ENCODE results near the gene MTMR2. TPM values are rescaled to one million over a fixed set of nuclear protein-coding genes. Genes with fewer than 3 reads are reported as not detected.

The MTMR2 gene
- polyA plus RNA-seq, 1 experiment: 43.3 TPM

GRCh38 chr11:95920460-95921105, 3.3 kb downstream of the MTMR2 start:
- DNase-seq (ENCODE audit: low read depth, low spot score): no peak
- no peak for TF ChIP-seq CTCF (IDR thresholded peaks at IDR 0.05; ENCODE audit: low read depth, low read length)
- H3K9me3 ChIP-seq (ENCODE audit: control insufficient read depth, insufficient read depth, low read length): no peaks in the 10 kb centered on the region; the same call in 1 of the 2 replicates
- ChIA-PET CTCF (interaction anchor here (1.1 to 1.7 kb wide), 2 partner anchors 84 to 473 kb away, joined by 4 to 8 read pairs; no protein-coding TSS in a partner anchor), POLR2A (no interaction called here)
- no peak overlapping the region for H3K27ac ChIP-seq (ENCODE audit: low read depth, low read length)
- no peaks in the 10 kb centered on the region for H3K27me3 ChIP-seq (ENCODE audit: control insufficient read depth, insufficient read depth, low read length)
- no peak overlapping the region for H3K4me3 ChIP-seq (ENCODE audit: low read depth, low read length)

GRCh38 chr11:95919514-95919913, 4.4 kb downstream of the MTMR2 start:
- no peak for DNase-seq (ENCODE audit: low read depth, low spot score)
- TF ChIP-seq CTCF (IDR thresholded peaks at IDR 0.05; ENCODE audit: low read depth, low read length): no peak
- no peaks in the 10 kb centered on the region; the same call in 1 of the 2 replicates for H3K9me3 ChIP-seq (ENCODE audit: control insufficient read depth, insufficient read depth, low read length)
- ChIA-PET CTCF (no interaction called here), POLR2A (interaction anchor here (0.6 kb wide), 1 partner anchor 298 kb away, joined by 3 read pairs; no protein-coding TSS in a partner anchor)
- H3K27ac ChIP-seq (ENCODE audit: low read depth, low read length): no peak overlapping the region
- no peaks in the 10 kb centered on the region for H3K27me3 ChIP-seq (ENCODE audit: control insufficient read depth, insufficient read depth, low read length)
- H3K4me3 ChIP-seq (ENCODE audit: low read depth, low read length): no peak overlapping the region

- no peak for TF ChIP-seq CTCF (IDR thresholded peaks at IDR 0.05; ENCODE audit: low read depth, low read length)
- H3K9me3 ChIP-seq (ENCODE audit: control insufficient read depth, insufficient read depth, low read length): no peaks in the 10 kb centered on the region; the same call in 1 of the 2 replicates
- H3K4me3 ChIP-seq (ENCODE audit: low read depth, low read length): no peak overlapping the region
- CTCF ChIA-PET: no interaction called here
- H3K27me3 ChIP-seq (ENCODE audit: control insufficient read depth, insufficient read depth, low read length): no peaks in the 10 kb centered on the region
- no peak overlapping the region for H3K27ac ChIP-seq (ENCODE audit: low read depth, low read length)
- POLR2A ChIA-PET: interaction anchor here (0.6 kb wide), 1 partner anchor 299 kb away, joined by 3 read pairs; no protein-coding TSS in a partner anchor
- no peak for DNase-seq (ENCODE audit: low read depth, low spot score)
These were observed 5.2 kb downstream of the MTMR2 start for GRCh38 chr11:95918720-95919119.

GRCh38 chr11:95918056-95918455, 5.9 kb downstream of the MTMR2 start:
- Histone ChIP-seq H3K27me3 (ENCODE audit: control insufficient read depth, insufficient read depth, low read length) (no peaks in the 10 kb centered on the region), H3K4me3 (ENCODE audit: low read depth, low read length) (no peak overlapping the region), H3K9me3 (ENCODE audit: control insufficient read depth, insufficient read depth, low read length) (no peaks in the 10 kb centered on the region), H3K27ac (ENCODE audit: low read depth, low read length) (no peak overlapping the region)
- POLR2A ChIA-PET: no interaction called here
- TF ChIP-seq CTCF (IDR thresholded peaks at IDR 0.05; ENCODE audit: low read depth, low read length): no peak
- CTCF ChIA-PET: no interaction called here
- no peak for DNase-seq (ENCODE audit: low read depth, low spot score)

GRCh38 chr11:95917193-95918036, 6.5 kb downstream of the MTMR2 start:
- ChIA-PET POLR2A (interaction anchor here (0.6 kb wide), 1 partner anchor 411 kb away, joined by 3 read pairs; no protein-coding TSS in a partner anchor), CTCF (interaction anchor here (1.9 kb wide), 1 partner anchor 426 kb away, joined by 11 read pairs; the partner anchor contains the start of gene MAML2)
- DNase-seq (ENCODE audit: low read depth, low spot score): no peak
- no peaks in the 10 kb centered on the region for H3K27me3 ChIP-seq (ENCODE audit: control insufficient read depth, insufficient read depth, low read length)
- no peaks in the 10 kb centered on the region for H3K9me3 ChIP-seq (ENCODE audit: control insufficient read depth, insufficient read depth, low read length)
- no peak overlapping the region for H3K4me3 ChIP-seq (ENCODE audit: low read depth, low read length)
- no peak for TF ChIP-seq CTCF (IDR thresholded peaks at IDR 0.05; ENCODE audit: low read depth, low read length)
- H3K27ac ChIP-seq (ENCODE audit: low read depth, low read length): no peak overlapping the region

Measured in AG04450 (cell line).